GM18505 (cell line): ENCODE results near the gene EPX.
"Not testable (repeated sequence)": the region's sequence is repeated elsewhere in the genome, so short reads cannot be mapped to it uniquely, and the experiment has no call there.

Experiments used
- ATAC-seq: cut with Tn5 transposase; IDR thresholded peaks from one replicate; pipeline ENCODE4 v1.9.1; 2021; ENCODE audit not compliant: unreplicated experiment
- POLR2A ChIP-seq: IDR thresholded peaks from 4 replicates; pipeline ENCODE4 v1.6.1; 2011; ENCODE audit warnings: borderline replicate concordance; ENCODE audit not compliant: insufficient read depth, insufficient read length; ENCODE audit errors: extremely low read depth

The EPX gene

DNA sequence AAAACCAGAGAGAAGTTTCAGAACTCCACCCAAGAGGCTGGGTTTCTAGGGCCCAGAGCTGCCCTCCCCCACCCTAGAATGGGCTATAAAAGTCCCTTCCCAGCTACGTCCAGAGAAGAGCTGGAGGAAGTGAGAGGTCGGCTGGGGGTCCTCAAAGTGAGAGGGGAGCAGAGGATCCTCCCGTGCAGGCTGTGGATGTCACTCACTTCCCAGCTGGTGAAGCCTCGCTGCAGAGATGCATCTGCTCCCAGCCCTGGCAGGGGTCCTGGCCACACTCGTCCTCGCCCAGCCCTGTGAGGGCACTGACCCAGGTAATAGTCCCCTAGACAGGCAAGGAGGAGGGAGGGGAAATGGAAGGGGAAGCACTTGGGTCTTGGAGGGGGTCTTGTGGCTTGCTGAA lies at the start of gene EPX:
TSS of gene EPX (plus strand) at position 115 of the 400 bp plus-strand sequence. CDS start at position 236, 121 bp downstream.
- ATAC-seq: no peak
- no peak for TF ChIP-seq POLR2A

GRCh38 chr17:58143335-58143734 lies 49.2 kb upstream of the EPX start:
- not testable (repeated sequence) for ATAC-seq

DNA sequence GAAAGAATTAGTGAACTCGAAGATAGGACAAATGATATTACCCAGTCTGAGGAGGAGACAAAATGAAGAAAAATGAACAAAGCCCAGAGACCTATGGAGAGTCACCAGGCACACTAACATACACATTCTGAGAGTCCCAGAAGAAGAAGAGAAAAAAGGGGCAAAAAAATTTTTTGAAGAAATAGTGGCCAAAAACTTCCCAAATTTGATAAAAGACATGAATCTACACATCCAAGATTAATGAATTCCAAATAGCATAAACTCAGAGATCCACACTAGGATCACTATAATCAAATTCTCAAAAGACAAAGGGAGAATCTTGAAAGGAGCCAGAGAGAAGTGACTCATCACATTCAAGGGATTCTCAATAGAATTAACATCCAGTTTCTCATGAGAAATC lies 47.7 kb upstream of the EPX start:
- ATAC-seq: no peak
- no peak for TF ChIP-seq POLR2A

GRCh38 chr17:58147930-58148434 lies 44.5 kb upstream of the EPX start, which contains the start of gene OR4D1:
OR4D1 (plus strand) TSS chr17:58148384; CDS start chr17:58155154, 6,770 bp downstream.
- no peak for TF ChIP-seq POLR2A
- ATAC-seq: no peak

GRCh38 chr17:58148609-58149008 lies 43.9 kb upstream of the EPX start:
- TF ChIP-seq POLR2A: no peak
- ATAC-seq: no peak

DNA sequence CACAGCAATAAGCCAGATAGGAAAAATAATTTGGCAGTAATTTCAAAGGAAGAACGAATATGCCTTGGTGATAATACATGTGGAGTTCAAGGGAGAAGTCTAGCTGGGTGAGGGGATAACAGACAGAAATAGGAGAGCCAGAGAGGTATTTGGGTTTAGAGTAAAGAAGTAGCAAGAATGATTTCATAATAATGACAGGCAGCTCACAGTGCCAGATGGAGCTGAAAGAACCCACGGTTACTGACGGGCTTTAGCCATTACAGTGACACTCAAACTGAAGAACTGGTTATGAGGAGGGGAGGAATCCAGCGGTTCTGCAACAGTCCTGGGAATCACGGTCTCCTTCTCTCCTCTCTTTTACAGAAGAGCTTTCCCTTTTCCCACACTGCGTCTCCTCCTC lies 42.1 kb upstream of the EPX start:
- ATAC-seq: no peak
- TF ChIP-seq POLR2A: no peak

DNA sequence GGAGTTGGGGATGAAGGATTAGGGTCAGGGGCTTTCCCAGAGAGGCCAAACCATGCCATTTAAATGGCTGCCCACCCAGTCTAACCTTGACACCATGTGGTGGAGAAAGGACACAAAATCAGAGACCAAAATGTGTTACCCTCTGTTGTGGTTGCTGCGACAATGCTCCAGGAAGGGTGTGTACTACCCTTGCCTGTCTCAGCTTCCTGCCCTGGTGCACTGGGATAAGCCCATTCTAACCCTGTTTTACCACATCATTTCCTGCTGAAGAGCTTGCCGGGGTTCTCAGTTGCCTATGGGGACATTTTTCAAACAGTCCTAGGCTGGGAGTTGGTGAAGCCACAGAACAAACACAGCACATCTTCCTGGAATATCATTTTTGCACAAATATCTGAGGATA lies 39.5 kb upstream of the EPX start:
- no peak for TF ChIP-seq POLR2A
- no peak for ATAC-seq

DNA sequence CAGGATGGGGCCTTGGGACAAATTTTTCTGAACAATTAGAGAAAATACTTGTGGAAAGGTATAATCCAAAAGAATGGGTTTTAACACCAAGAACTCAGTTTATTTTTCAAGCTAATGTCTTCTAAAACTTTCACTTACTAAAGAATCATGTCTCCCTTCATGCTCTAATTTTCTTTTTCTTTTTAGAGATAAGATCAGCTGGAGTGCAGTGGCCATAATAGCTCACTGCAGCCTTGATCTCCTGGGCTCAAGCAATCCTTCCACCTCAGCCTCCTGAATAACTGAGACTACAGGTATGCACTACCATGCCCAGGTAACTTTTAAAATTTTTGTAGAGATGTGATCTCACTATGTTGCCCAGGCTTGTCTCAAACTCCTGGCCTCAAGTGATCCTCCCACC lies 38.9 kb upstream of the EPX start:
- no peak for TF ChIP-seq POLR2A

GRCh38 chr17:58156839-58157803 lies 35.4 kb upstream of the EPX start:
- no peak for ATAC-seq
- no peak for TF ChIP-seq POLR2A

More for the DNA sequence above, 38.9 kb upstream of the EPX start:
- ATAC-seq: no peak

DNA sequence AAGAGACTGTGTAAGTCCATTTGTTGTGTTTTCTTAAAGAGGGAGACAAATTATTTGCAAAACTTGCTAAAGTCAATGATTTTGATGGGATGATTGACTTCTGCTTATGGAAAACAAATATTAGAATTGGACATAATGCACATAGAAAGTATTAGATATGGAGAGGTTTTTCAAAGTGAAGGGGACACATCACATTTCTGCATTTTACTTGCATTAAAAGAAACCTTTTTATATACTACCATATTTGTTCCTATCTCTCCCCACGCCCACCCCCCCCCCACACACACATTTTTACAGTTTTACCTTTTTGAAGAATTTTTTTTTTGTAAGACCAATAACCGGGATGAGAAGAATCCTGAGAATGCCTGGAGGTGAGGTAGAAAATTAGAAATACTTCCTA lies 34.3 kb upstream of the EPX start:
- ATAC-seq: no peak
- no peak for TF ChIP-seq POLR2A

DNA sequence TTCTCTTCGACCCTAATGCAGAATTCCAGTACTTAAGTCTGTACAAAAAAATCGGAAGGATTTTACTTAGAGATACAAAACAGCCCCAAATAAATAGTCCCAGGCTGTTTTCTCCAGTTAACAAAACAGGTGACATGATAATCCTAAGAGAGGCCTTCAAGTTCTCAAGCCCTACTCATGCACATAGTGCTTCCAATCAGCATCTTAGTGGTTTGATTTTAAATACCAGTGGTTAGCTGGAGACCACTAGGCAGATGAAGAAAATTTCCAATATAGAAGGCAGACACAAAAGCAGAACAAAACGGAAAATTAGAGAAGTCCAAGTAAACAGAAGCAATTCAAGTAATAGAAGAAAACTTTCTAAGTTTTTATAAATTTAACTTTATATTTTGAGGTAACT lies 31.0 kb upstream of the EPX start:
- TF ChIP-seq POLR2A: no peak
- ATAC-seq: no peak

- no peak for ATAC-seq
- no peak for TF ChIP-seq POLR2A
Measured at GRCh38 chr17:58165981-58166380, 26.5 kb upstream of the EPX start.

GRCh38 chr17:58166682-58167081 lies 25.8 kb upstream of the EPX start, which contains the start of gene OR4D2:
OR4D2 (plus strand) TSS chr17:58166982; CDS start chr17:58169656, 2,674 bp downstream.
- ATAC-seq: no peak
- no peak for TF ChIP-seq POLR2A

GRCh38 chr17:58170622-58171021 lies 21.9 kb upstream of the EPX start:
- no peak for ATAC-seq
- no peak for TF ChIP-seq POLR2A
